Measurements from ENCODE around the gene TGM5.
"Not testable (repeated sequence)": the region's sequence is repeated elsewhere in the genome, so short reads cannot be mapped to it uniquely, and the experiment has no call there.

Gene TGM5

GRCh38 chr15:43246261-43246774, 20.4 kb downstream of the TGM5 start:
- no peak for DNase-seq (ENCODE audit: low read depth)

GRCh38 chr15:43244092-43244491, 22.6 kb downstream of the TGM5 start:
- DNase-seq (ENCODE audit: low read depth) = no peak

- no peak for DNase-seq (ENCODE audit: low read depth)
Measured at GRCh38 chr15:43243020-43243645, 23.6 kb downstream of the TGM5 start.

GRCh38 chr15:43242616-43243015, 24.1 kb downstream of the TGM5 start:
- DNase-seq (ENCODE audit: low read depth) = no peak

- DNase-seq (ENCODE audit: low read depth) = no peak
Measured at GRCh38 chr15:43241100-43241499, 25.6 kb downstream of the TGM5 start.

- DNase-seq (ENCODE audit: low read depth) = no peak
Measured at GRCh38 chr15:43239732-43240491, 26.8 kb downstream of the TGM5 start.

GRCh38 chr15:43238671-43239131, 28.0 kb downstream of the TGM5 start:
- no peak for DNase-seq (ENCODE audit: low read depth)

GRCh38 chr15:43237842-43238470, 28.8 kb downstream of the TGM5 start:
- no peak for DNase-seq (ENCODE audit: low read depth)

- no peak for DNase-seq (ENCODE audit: low read depth)
Measured at GRCh38 chr15:43235536-43235935, 31.2 kb downstream of the TGM5 start.

GRCh38 chr15:43232289-43232874, 34.3 kb downstream of the TGM5 start:
- no peak for DNase-seq (ENCODE audit: low read depth)

GRCh38 chr15:43230640-43231115, 36.0 kb downstream of the TGM5 start:
- DNase-seq (ENCODE audit: low read depth) = no peak

- DNase-seq (ENCODE audit: low read depth) = no peak
Measured at GRCh38 chr15:43229977-43230376, 36.8 kb downstream of the TGM5 start.

GRCh38 chr15:43226436-43227305, 40.1 kb downstream of the TGM5 start:
- DNase-seq (ENCODE audit: low read depth) = no peak

GRCh38 chr15:43225950-43226255, 40.8 kb downstream of the TGM5 start:
- not testable (repeated sequence) for DNase-seq (ENCODE audit: low read depth)

- peak; percentile 7 for DNase-seq (ENCODE audit: low read depth)
Measured at GRCh38 chr15:43225201-43225949, 41.4 kb downstream of the TGM5 start.

- no peak for DNase-seq (ENCODE audit: low read depth)
Measured at GRCh38 chr15:43221422-43221821, 45.3 kb downstream of the TGM5 start.

GRCh38 chr15:43220991-43221403, 45.7 kb downstream of the TGM5 start, which contains the start of gene EPB42:
TSS of gene EPB42 (minus strand) at chr15:43221018. CDS start at chr15:43220825, 193 bp downstream.
- DNase-seq (ENCODE audit: low read depth) = no peak

- no peak for DNase-seq (ENCODE audit: low read depth)
Measured at GRCh38 chr15:43219929-43220928, 46.5 kb downstream of the TGM5 start.

Data from stimulated activated CD8-positive, alpha-beta memory T cell treated with anti-CD3 and anti-CD28 coated beads, Interleukin-15, amount 100 ng/mL, for 1 hour (primary cell).